Bronchial epithelial cell (primary cell): ENCODE results near the gene PADI1. TPM values are rescaled to one million over a fixed set of nuclear protein-coding genes. Genes with fewer than 3 reads are reported as not detected.
A peak's percentile ranks its signal among the peaks of the same experiment; 100 is the strongest.

Experiments
- DNase-seq: peaks from one replicate; pipeline ENCODE4 v3.0.0-alpha.2; 2010; ENCODE audit warnings: low read depth
- FAIRE-seq: peaks from 2 replicates; lab custom pipeline; 2011; peaks lifted over from hg19 to GRCh38; lab: Jason Lieb, UNC
- H3K27me3 ChIP-seq: 2 replicates; pipeline ENCODE4 v1.5.1; 2011; ENCODE audit warnings: low read length; ENCODE audit not compliant: control insufficient read depth, insufficient read depth
- H3K36me3 ChIP-seq: 2 replicates; pipeline ENCODE4 v1.5.1; 2011; ENCODE audit warnings: low read length; ENCODE audit not compliant: control insufficient read depth, insufficient read depth
- H3K4me3 ChIP-seq: 2 replicates; pipeline ENCODE4 v1.5.1; 2011; ENCODE audit warnings: mild to moderate bottlenecking, low read depth, low read length, control low read depth
- total RNA-seq: library from RNA; depleted of rRNA; stranded (reverse); fragments of >200 nt; gene quantifications from 2 replicates; pipeline ENCODE4 v1.2.1, GENCODE V29; 2014
- TF ChIP-seq, protein P1 (sequence below): IDR thresholded peaks from 2 replicates; pipeline ENCODE4 v1.5.1; 2011; ENCODE audit warnings: mild to moderate bottlenecking, moderate library complexity, low read length, control low read depth, inconsistent platforms; ENCODE audit not compliant: insufficient read depth, severe bottlenecking

The PADI1 gene
- total RNA-seq, 1 donor from 2014 or later: 11.8 TPM

- Histone ChIP-seq H3K4me3 (no peak overlapping the region), H3K27me3 (no peaks in the 10 kb centered on the region), H3K36me3 (no peaks in the 10 kb centered on the region)
- DNase-seq (no peak), FAIRE-seq (no peak)
- TF ChIP-seq, protein P1, sequence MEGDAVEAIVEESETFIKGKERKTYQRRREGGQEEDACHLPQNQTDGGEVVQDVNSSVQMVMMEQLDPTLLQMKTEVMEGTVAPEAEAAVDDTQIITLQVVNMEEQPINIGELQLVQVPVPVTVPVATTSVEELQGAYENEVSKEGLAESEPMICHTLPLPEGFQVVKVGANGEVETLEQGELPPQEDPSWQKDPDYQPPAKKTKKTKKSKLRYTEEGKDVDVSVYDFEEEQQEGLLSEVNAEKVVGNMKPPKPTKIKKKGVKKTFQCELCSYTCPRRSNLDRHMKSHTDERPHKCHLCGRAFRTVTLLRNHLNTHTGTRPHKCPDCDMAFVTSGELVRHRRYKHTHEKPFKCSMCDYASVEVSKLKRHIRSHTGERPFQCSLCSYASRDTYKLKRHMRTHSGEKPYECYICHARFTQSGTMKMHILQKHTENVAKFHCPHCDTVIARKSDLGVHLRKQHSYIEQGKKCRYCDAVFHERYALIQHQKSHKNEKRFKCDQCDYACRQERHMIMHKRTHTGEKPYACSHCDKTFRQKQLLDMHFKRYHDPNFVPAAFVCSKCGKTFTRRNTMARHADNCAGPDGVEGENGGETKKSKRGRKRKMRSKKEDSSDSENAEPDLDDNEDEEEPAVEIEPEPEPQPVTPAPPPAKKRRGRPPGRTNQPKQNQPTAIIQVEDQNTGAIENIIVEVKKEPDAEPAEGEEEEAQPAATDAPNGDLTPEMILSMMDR: no peak
These were observed 76.0 kb downstream of the PADI1 start for GRCh38 chr1:17280894-17281293.

- Histone ChIP-seq H3K27me3 (no peaks in the 10 kb centered on the region), H3K4me3 (no peak overlapping the region), H3K36me3 (no peaks in the 10 kb centered on the region)
- TF ChIP-seq, protein P1: no peak
- FAIRE-seq (no peak), DNase-seq (no peak)
These were observed 76.8 kb downstream of the PADI1 start for GRCh38 chr1:17281775-17282181.

GRCh38 chr1:17282836-17283235 is 77.9 kb downstream of the PADI1 start:
- Histone ChIP-seq H3K27me3 (no peaks in the 10 kb centered on the region), H3K36me3 (no peaks in the 10 kb centered on the region), H3K4me3 (no peak overlapping the region)
- TF ChIP-seq, protein P1: no peak
- FAIRE-seq (no peak), DNase-seq (no peak)

GRCh38 chr1:17286646-17287045 is 81.7 kb downstream of the PADI1 start:
- Histone ChIP-seq H3K4me3 (no peak overlapping the region), H3K27me3 (no peaks in the 10 kb centered on the region), H3K36me3 (no peaks in the 10 kb centered on the region)
- TF ChIP-seq, protein P1: no peak
- DNase-seq (no peak), FAIRE-seq (no peak)

- DNase-seq (peak; percentile 94), FAIRE-seq (peak; percentile 89)
- Histone ChIP-seq H3K4me3 (no peak overlapping the region), H3K27me3 (no peaks in the 10 kb centered on the region), H3K36me3 (no peaks in the 10 kb centered on the region)
- TF ChIP-seq, protein P1: no peak
These were observed 82.3 kb downstream of the PADI1 start for GRCh38 chr1:17287130-17287776.

DNA sequence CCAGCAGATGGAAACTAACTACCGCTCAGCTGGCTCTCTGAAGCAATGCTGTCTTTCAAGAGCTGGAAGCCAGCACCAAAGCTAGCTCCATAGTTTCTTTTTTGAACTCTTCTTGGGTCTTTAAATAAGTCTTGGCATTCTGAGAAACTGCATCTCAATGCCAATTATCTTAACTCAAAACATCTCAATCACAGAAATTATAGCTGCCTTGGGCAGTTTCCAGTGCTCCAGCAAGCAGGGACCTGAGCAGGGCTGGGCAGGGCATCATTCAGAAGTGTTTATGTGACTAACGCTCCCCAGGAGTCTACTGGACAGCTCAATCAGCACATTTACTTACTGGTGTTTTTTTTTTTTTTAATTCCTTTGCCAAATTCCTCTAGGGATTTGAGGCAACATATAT is 84.8 kb downstream of the PADI1 start:
- TF ChIP-seq, protein P1: no peak
- no peak overlapping the region for H3K4me3 ChIP-seq
- no peak for FAIRE-seq
- peak; percentile 92 for DNase-seq
- H3K27me3 ChIP-seq: no peaks in the 10 kb centered on the region
- no peaks in the 10 kb centered on the region for H3K36me3 ChIP-seq
